Measurements from ENCODE around the gene DPH3. TPM values are rescaled to one million over a fixed set of nuclear protein-coding genes. Genes with fewer than 3 reads are reported as not detected.

DPH3 gene
- total RNA-seq, 1 donor from 2014 or later = 61.5 TPM

DNA sequence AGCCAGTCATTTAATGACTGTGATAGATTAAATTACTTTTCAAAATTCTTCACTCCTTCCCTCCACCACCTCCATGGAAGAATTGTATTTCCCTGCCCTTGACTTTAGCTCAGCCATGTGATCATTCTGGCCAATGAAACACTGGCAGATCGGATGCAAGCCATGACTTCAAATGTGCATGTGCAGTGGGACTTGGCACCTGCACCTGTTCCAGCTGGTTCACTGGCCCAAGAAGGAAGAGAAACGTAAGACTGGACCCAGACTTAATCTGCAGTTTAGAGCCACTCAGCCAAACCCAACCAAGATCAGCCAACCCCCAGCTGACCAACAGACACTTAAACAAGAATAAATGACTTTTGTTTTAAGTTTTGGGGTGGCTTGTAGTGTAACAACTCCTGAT, 11.8 kb downstream of the DPH3 start:
- no peak overlapping the region for H3K27ac ChIP-seq (ENCODE audit: low read depth, low read length)
- FAIRE-seq (no peak), DNase-seq (ENCODE audit: low read depth) (no peak)
- no peaks in the 10 kb centered on the region for H3K4me1 ChIP-seq (ENCODE audit: insufficient read depth, low read length)
- Mint-ChIP-seq H3K9me3 (ENCODE audit: unreplicated experiment) (no peaks in the 10 kb centered on the region), H3K27ac (ENCODE audit: unreplicated experiment) (no peak overlapping the region), H3K4me3 (ENCODE audit: unreplicated experiment) (no peak overlapping the region), H3K4me1 (ENCODE audit: low read depth, unreplicated experiment) (peaks cover 3% of the 10 kb centered on the region), H3K27me3 (ENCODE audit: low read depth, unreplicated experiment) (no peaks in the 10 kb centered on the region), H3K36me3 (ENCODE audit: low read depth, unreplicated experiment) (peaks cover 2% of the 10 kb centered on the region)
- peaks cover 2% of the 10 kb centered on the region for H3K27me3 ChIP-seq (ENCODE audit: insufficient read depth, low read length)
- no peak overlapping the region for H2AFZ ChIP-seq (ENCODE audit: low read depth, low read length)
- no peaks in the 10 kb centered on the region for H3K9me3 ChIP-seq (ENCODE audit: insufficient read depth, low read depth, low read length)
- H3K4me3 ChIP-seq (ENCODE audit: insufficient read depth, low read depth, low read length) = no peak overlapping the region
- H3K4me2 ChIP-seq (ENCODE audit: low read length) = no peak overlapping the region
- TF ChIP-seq, protein P1, sequence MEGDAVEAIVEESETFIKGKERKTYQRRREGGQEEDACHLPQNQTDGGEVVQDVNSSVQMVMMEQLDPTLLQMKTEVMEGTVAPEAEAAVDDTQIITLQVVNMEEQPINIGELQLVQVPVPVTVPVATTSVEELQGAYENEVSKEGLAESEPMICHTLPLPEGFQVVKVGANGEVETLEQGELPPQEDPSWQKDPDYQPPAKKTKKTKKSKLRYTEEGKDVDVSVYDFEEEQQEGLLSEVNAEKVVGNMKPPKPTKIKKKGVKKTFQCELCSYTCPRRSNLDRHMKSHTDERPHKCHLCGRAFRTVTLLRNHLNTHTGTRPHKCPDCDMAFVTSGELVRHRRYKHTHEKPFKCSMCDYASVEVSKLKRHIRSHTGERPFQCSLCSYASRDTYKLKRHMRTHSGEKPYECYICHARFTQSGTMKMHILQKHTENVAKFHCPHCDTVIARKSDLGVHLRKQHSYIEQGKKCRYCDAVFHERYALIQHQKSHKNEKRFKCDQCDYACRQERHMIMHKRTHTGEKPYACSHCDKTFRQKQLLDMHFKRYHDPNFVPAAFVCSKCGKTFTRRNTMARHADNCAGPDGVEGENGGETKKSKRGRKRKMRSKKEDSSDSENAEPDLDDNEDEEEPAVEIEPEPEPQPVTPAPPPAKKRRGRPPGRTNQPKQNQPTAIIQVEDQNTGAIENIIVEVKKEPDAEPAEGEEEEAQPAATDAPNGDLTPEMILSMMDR (IDR thresholded peaks at IDR 0.05; ENCODE audit: insufficient read depth, low read depth, low read length) = no peak
- TF ChIP-seq EZH2 (IDR thresholded peaks at IDR 0.05; ENCODE audit: insufficient read depth, low read length) = no peak
- no peaks in the 10 kb centered on the region for H3K36me3 ChIP-seq (ENCODE audit: insufficient read depth, low read length)
- H3K79me2 ChIP-seq (ENCODE audit: insufficient read depth, low read length) = no peaks in the 10 kb centered on the region
- no peak overlapping the region for H3K9ac ChIP-seq (ENCODE audit: low read length)
- peaks cover 4% of the 10 kb centered on the region for H4K20me1 ChIP-seq (ENCODE audit: insufficient read depth, low read length)

DNA sequence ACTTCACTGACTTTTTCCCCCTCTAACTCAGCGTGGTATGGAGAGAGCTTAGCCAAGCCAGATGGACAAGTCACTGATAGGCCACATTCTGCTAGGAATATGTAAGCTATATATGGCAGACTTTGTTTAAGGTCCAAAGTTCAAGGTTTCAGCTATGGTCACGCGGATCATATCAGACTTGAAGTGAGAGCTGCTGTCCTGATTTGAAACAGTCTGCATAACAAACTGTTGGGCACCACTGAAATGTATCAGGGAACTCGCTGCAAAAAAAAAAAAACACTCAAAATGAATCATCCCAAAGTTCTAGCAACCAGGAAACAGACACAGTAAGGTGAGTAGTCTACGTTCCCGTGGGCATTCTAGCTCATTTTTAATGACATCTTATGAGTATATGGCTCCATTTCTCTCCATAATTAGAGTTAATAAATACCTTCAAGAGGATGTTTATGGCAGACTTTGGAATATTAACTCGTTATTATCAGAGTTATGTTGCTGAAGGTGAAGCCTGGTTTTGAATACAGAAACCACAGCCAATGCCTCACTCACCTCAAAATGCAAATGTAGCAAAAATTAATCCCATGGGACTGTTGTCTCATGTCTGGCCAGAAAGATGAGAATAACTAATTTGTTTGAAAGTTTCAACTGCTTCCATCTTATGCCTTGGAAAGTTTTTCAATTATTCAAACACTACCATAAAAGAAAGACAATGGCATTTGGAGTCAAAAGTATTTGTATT, 12.3 kb downstream of the DPH3 start:
- Histone ChIP-seq H3K9me3 (ENCODE audit: insufficient read depth, low read depth, low read length) (no peaks in the 10 kb centered on the region), H3K4me2 (ENCODE audit: low read length) (no peak overlapping the region), H3K27ac (ENCODE audit: low read depth, low read length) (no peak overlapping the region), H3K4me3 (ENCODE audit: insufficient read depth, low read depth, low read length) (no peak overlapping the region), H3K4me1 (ENCODE audit: insufficient read depth, low read length) (no peaks in the 10 kb centered on the region), H2AFZ (ENCODE audit: low read depth, low read length) (no peak overlapping the region), H3K9ac (ENCODE audit: low read length) (no peak overlapping the region), H3K27me3 (ENCODE audit: insufficient read depth, low read length) (peaks cover 2% of the 10 kb centered on the region), H3K79me2 (ENCODE audit: insufficient read depth, low read length) (no peaks in the 10 kb centered on the region), H4K20me1 (ENCODE audit: insufficient read depth, low read length) (peaks cover 3% of the 10 kb centered on the region), H3K36me3 (ENCODE audit: insufficient read depth, low read length) (no peaks in the 10 kb centered on the region)
- no peaks in the 10 kb centered on the region for H3K27me3 Mint-ChIP-seq (ENCODE audit: low read depth, unreplicated experiment)
- FAIRE-seq (no peak), DNase-seq (ENCODE audit: low read depth) (no peak)
- peaks cover 2% of the 10 kb centered on the region for H3K36me3 Mint-ChIP-seq (ENCODE audit: low read depth, unreplicated experiment)
- H3K4me3 Mint-ChIP-seq (ENCODE audit: unreplicated experiment) = no peak overlapping the region
- H3K27ac Mint-ChIP-seq (ENCODE audit: unreplicated experiment) = no peak overlapping the region
- TF ChIP-seq EZH2 (IDR thresholded peaks at IDR 0.05; ENCODE audit: insufficient read depth, low read length) = no peak
- TF ChIP-seq, protein P1 (IDR thresholded peaks at IDR 0.05; ENCODE audit: insufficient read depth, low read depth, low read length) = no peak
- H3K4me1 Mint-ChIP-seq (ENCODE audit: low read depth, unreplicated experiment) = peaks cover 6% of the 10 kb centered on the region
- no peaks in the 10 kb centered on the region for H3K9me3 Mint-ChIP-seq (ENCODE audit: unreplicated experiment)
